A673 (cell line): ENCODE results near the gene LHFPL2. TPM values are rescaled to one million over a fixed set of nuclear protein-coding genes. Genes with fewer than 3 reads are reported as not detected.

Experiments used
- BruUV-seq: library from RNA; stranded (reverse); fragments of 400-500 nt; replicated peaks from 2 replicates; lab custom pipeline; 2021; lab: Mats Ljungman, UMichigan
- CTCF ChIA-PET: fragments of 300-600 bp; sonication (Branson Sonifier 250); formaldehyde crosslinking; loops from one replicate; lab custom pipeline; 2022; ENCODE audit warnings: antibody characterized with exemption; lab: Charles Lee
- POLR2A ChIA-PET: fragments of 300-600 bp; sonication (Branson Sonifier 250); formaldehyde crosslinking; loops from one replicate; lab custom pipeline; 2022; ENCODE audit warnings: antibody characterized with exemption; ENCODE audit not compliant: low non-redundant PET; lab: Charles Lee
- DNase-seq: peaks from one replicate; pipeline ENCODE4 v3.0.0-alpha.2; 2015; ENCODE audit warnings: low spot score
- H3K27ac ChIP-seq: fragments of 200-600 bp; sonication (generic); 2 replicates; pipeline ENCODE4 v1.5.1; 2016; ENCODE audit warnings: mixed run types, low read depth, mild to moderate bottlenecking, mixed read lengths, antibody characterized with exemption, low read length; ENCODE audit not compliant: poor library complexity, severe bottlenecking
- H3K27me3 ChIP-seq: fragments of 200-600 bp; sonication (generic); replicated peaks from 2 replicates; pipeline ENCODE4 v1.6.1; 2017; ENCODE audit warnings: mixed run types, low read depth, mild to moderate bottlenecking, mixed read lengths, antibody characterized with exemption, low read length; ENCODE audit not compliant: insufficient read depth, poor library complexity
- H3K36me3 ChIP-seq: fragments of 200-600 bp; sonication (generic); 2 replicates; pipeline ENCODE4 v1.6.1; 2016; ENCODE audit warnings: mixed run types, mild to moderate bottlenecking, mixed read lengths, antibody characterized with exemption, low read length; ENCODE audit not compliant: insufficient read depth, poor library complexity, severe bottlenecking
- H3K4me1 ChIP-seq: fragments of 200-600 bp; sonication (generic); 2 replicates; pipeline ENCODE4 v1.6.1; 2017; ENCODE audit warnings: mixed run types, mild to moderate bottlenecking, mixed read lengths, antibody characterized with exemption, low read length; ENCODE audit not compliant: insufficient read depth, poor library complexity, severe bottlenecking
- H3K4me3 ChIP-seq: fragments of 200-600 bp; sonication (generic); 2 replicates; pipeline ENCODE4 v1.5.1; 2016; ENCODE audit warnings: low read depth, mixed run types, mild to moderate bottlenecking, mixed read lengths, low read length; ENCODE audit not compliant: poor library complexity, severe bottlenecking
- H3K9me3 ChIP-seq: fragments of 200-600 bp; sonication (generic); 2 replicates; pipeline ENCODE4 v1.6.1; 2016; ENCODE audit warnings: mixed run types, low read depth, mild to moderate bottlenecking, mixed read lengths, antibody characterized with exemption, low read length; ENCODE audit not compliant: poor library complexity, severe bottlenecking
- CTCF ChIP-seq: fragments of 300-800, 200-600 bp; sonication (generic); conservative IDR thresholded peaks from 2 replicates; pipeline ENCODE4 v1.5.1; 2017; ENCODE audit warnings: low read depth, mild to moderate bottlenecking, antibody characterized with exemption, low read length, moderate library complexity, mixed read lengths
- EZH2 ChIP-seq: fragments of 200-600 bp; sonication (generic); IDR thresholded peaks from 2 replicates; pipeline ENCODE4 v1.6.1; 2017; ENCODE audit warnings: borderline replicate concordance, low read depth, mild to moderate bottlenecking, mixed read lengths, antibody characterized with exemption, low read length; ENCODE audit not compliant: poor library complexity, severe bottlenecking
- intact Hi-C: fragments of 100-400 bp; cut with micrococcal nuclease; formaldehyde crosslinking; loops from one replicate; pipeline ENCODE4 v1.10.0; 2022; ENCODE audit not compliant: unreplicated experiment
- total RNA-seq: library from RNA; stranded (reverse); gene quantifications from 2 replicates; pipeline ENCODE4 v1.2.3, GENCODE V29; 2021

The LHFPL2 gene
- total RNA-seq, 1 experiment from 2014 or later = 6.2 TPM

GRCh38 chr5:78607864-78608263 is 40.7 kb downstream of the LHFPL2 start:
- POLR2A ChIA-PET = no interaction called here
- CTCF ChIA-PET = no interaction called here
- TF ChIP-seq EZH2 (no peak), CTCF (no peak)
- intact Hi-C loops = no loop called here
- Histone ChIP-seq H3K27ac (no peak overlapping the region), H3K4me3 (no peak overlapping the region), H3K27me3 (no peaks in the 10 kb centered on the region), H3K4me1 (no peaks in the 10 kb centered on the region), H3K36me3 (no peaks in the 10 kb centered on the region), H3K9me3 (no peaks in the 10 kb centered on the region)
- BruUV-seq = no TSS peak
- DNase-seq = no peak

- Histone ChIP-seq H3K27ac (no peak overlapping the region), H3K4me3 (no peak overlapping the region), H3K9me3 (no peaks in the 10 kb centered on the region), H3K4me1 (no peaks in the 10 kb centered on the region), H3K27me3 (no peaks in the 10 kb centered on the region), H3K36me3 (no peaks in the 10 kb centered on the region)
- BruUV-seq = no TSS peak
- POLR2A ChIA-PET = no interaction called here
- no peak for DNase-seq
- no peak for TF ChIP-seq CTCF
- no peak for TF ChIP-seq EZH2
- intact Hi-C loops = no loop called here
- CTCF ChIA-PET = no interaction called here
Observed at GRCh38 chr5:78606241-78606640, 42.3 kb downstream of the LHFPL2 start.

- no peak for DNase-seq
- intact Hi-C loops = no loop called here
- Histone ChIP-seq H3K4me3 (no peak overlapping the region), H3K27ac (no peak overlapping the region), H3K27me3 (no peaks in the 10 kb centered on the region), H3K36me3 (no peaks in the 10 kb centered on the region), H3K4me1 (no peaks in the 10 kb centered on the region), H3K9me3 (no peaks in the 10 kb centered on the region)
- POLR2A ChIA-PET = no interaction called here
- no TSS peak for BruUV-seq
- CTCF ChIA-PET = no interaction called here
- no peak for TF ChIP-seq EZH2
- TF ChIP-seq CTCF = no peak
Observed at GRCh38 chr5:78605611-78606010, 43.0 kb downstream of the LHFPL2 start.
